Dermis blood vessel endothelial cell (primary cell): ENCODE results near the gene SMAD1. TPM values are rescaled to one million over a fixed set of nuclear protein-coding genes. Genes with fewer than 3 reads are reported as not detected.

ENCODE experiments used
- DNase-seq: peaks from one replicate; pipeline ENCODE4 v3.0.0; 2010
- total RNA-seq: library from RNA; depleted of rRNA; stranded (reverse); fragments of >200 nt; gene quantifications from 2 replicates; pipeline ENCODE4 v1.2.3, GENCODE V29; 2014

SMAD1 gene
- 127 and 186 TPM in 2 replicates for total RNA-seq

- peak; percentile 84 for DNase-seq
Measured at GRCh38 chr4:145481164-145481941, at the start of gene SMAD1. Gene SMAD1 (plus strand): TSS chr4:145481853. CDS start chr4:145514614, 32,761 bp downstream.

GRCh38 chr4:145433684-145434083 is 48.0 kb upstream of the SMAD1 start:
- no peak for DNase-seq

GRCh38 chr4:145435646-145436045 is 46.0 kb upstream of the SMAD1 start:
- no peak for DNase-seq

GRCh38 chr4:145436114-145436513 is 45.5 kb upstream of the SMAD1 start:
- no peak for DNase-seq

GRCh38 chr4:145436796-145437195 is 44.9 kb upstream of the SMAD1 start:
- no peak for DNase-seq

- no peak for DNase-seq
Measured at GRCh38 chr4:145437466-145437865, 44.2 kb upstream of the SMAD1 start.

- DNase-seq, result no peak
Measured at GRCh38 chr4:145438298-145438697, 43.4 kb upstream of the SMAD1 start.

GRCh38 chr4:145440292-145441007 is 41.2 kb upstream of the SMAD1 start:
- peak; percentile 26 for DNase-seq

GRCh38 chr4:145446184-145446583 is 35.5 kb upstream of the SMAD1 start:
- DNase-seq, result no peak

GRCh38 chr4:145451895-145452294 is 29.8 kb upstream of the SMAD1 start:
- peak; percentile 17 for DNase-seq

- peak; percentile 76 for DNase-seq
Measured at GRCh38 chr4:145452447-145453162, 29.0 kb upstream of the SMAD1 start.

- DNase-seq, result peak; percentile 51
Measured at GRCh38 chr4:145453163-145453520, 28.5 kb upstream of the SMAD1 start.

- no peak for DNase-seq
Measured at GRCh38 chr4:145473203-145473602, 8.4 kb upstream of the SMAD1 start.

GRCh38 chr4:145480257-145480656 is 1.4 kb upstream of the SMAD1 start:
- DNase-seq, result no peak

GRCh38 chr4:145481942-145482208 is 222 bp downstream of the SMAD1 start:
- no peak for DNase-seq

- peak; percentile 81 for DNase-seq
Measured at GRCh38 chr4:145482209-145483037, 770 bp downstream of the SMAD1 start.

- DNase-seq, result no peak
Measured at GRCh38 chr4:145483514-145483913, 1.9 kb downstream of the SMAD1 start.

- peak; percentile 55 for DNase-seq
Measured at GRCh38 chr4:145484225-145484846, 2.7 kb downstream of the SMAD1 start.

GRCh38 chr4:145485120-145485519 is 3.5 kb downstream of the SMAD1 start:
- no peak for DNase-seq

GRCh38 chr4:145486603-145487002 is 5.0 kb downstream of the SMAD1 start:
- no peak for DNase-seq

GRCh38 chr4:145487631-145488030 is 6.0 kb downstream of the SMAD1 start:
- no peak for DNase-seq

- DNase-seq, result no peak
Measured at GRCh38 chr4:145488310-145488709, 6.7 kb downstream of the SMAD1 start.
